Left lung (tissue), 10 donors: ENCODE data around the gene GABRG3. TPM values are rescaled to one million over a fixed set of nuclear protein-coding genes. Genes with fewer than 3 reads are reported as not detected.
A peak's percentile ranks its signal among the peaks of the same experiment; 100 is the strongest.

Experiments
- ATAC-seq: fragments of 200-7000 bp; cut with Tn5 transposase; one replicate; pipeline ENCODE4 v1.9.1; 2020; ENCODE audit warnings: moderate library complexity
- DNase-seq, 4 donors: peaks; one replicate each; pipeline ENCODE4 v3.0.0-alpha.2; 2013 to 2020
- H3K27ac ChIP-seq, 2 donors: fragments of 200-600 bp; sonication (generic) in 1 of 2; one replicate each; pipeline versions ENCODE4 v1.5.0 to v1.8.0; 2020 to 2021
- H3K27me3 ChIP-seq, 2 donors: fragments of 200-600 bp; sonication (generic) in 1 of 2; one replicate each; pipeline versions ENCODE4 v1.5.0 to v1.8.0; 2020 to 2021
- H3K36me3 ChIP-seq, 2 donors: fragments of 200-600 bp; sonication (generic) in 1 of 2; one replicate each; pipeline versions ENCODE4 v1.5.0 to v1.8.0; 2020 to 2021
- H3K4me1 ChIP-seq, 2 donors: fragments of 200-600 bp; one replicate each; pipeline ENCODE4 v1.8.0; 2021
- H3K4me3 ChIP-seq, 2 donors: fragments of 200-600 bp; sonication (generic) in 1 of 2; one replicate each; pipeline versions ENCODE4 v1.5.0 to v1.8.0; 2020 to 2021; ENCODE audit warnings: mild to moderate bottlenecking in 1 of 2
- H3K9me3 ChIP-seq, 2 donors: fragments of 200-600 bp; sonication (generic) in 1 of 2; one replicate each; pipeline versions ENCODE4 v1.5.0 to v1.8.0; 2020 to 2021
- intact Hi-C, 2 donors: fragments of 100-400 bp; cut with DNase I; formaldehyde crosslinking; loops; one replicate each; pipeline versions ENCODE4 v1.11.2 to v1.14.2; 2022
- polyA plus RNA-seq, 6 donors: library from polyadenylated mRNA; unstranded; fragments of 120-200 nt; gene quantifications; one replicate each; pipeline ENCODE4 v1.2.1, GENCODE V29; 2013; ENCODE audit not compliant: insufficient read length in 6 of 6
- total RNA-seq, 2 donors: library from RNA; stranded (reverse); fragmentation: NEBNext Ultra II Directional; extraction: Animal tissue kit (Norgen Biotek cat#: 25700); gene quantifications; one replicate each; pipeline ENCODE4 v1.2.1, GENCODE V29; 2021
- TF ChIP-seq, protein P1 (sequence below), 2 donors: fragments of 200-600 bp; sonication (generic) in 1 of 2; IDR thresholded peaks; one replicate each; pipeline versions ENCODE4 v1.5.0 to v1.8.0; 2021; ENCODE audit warnings: antibody characterized with exemption in 2 of 2
- donor health status: DM: no; HTN: yes; CAD: no.
- donor health status: DM: no; HTN: no; CAD: no.

GABRG3 gene
- total and polyA plus RNA-seq, 8 donors: 0.23 to 13.8 (median 10.3) TPM; not detected in 1

DNA sequence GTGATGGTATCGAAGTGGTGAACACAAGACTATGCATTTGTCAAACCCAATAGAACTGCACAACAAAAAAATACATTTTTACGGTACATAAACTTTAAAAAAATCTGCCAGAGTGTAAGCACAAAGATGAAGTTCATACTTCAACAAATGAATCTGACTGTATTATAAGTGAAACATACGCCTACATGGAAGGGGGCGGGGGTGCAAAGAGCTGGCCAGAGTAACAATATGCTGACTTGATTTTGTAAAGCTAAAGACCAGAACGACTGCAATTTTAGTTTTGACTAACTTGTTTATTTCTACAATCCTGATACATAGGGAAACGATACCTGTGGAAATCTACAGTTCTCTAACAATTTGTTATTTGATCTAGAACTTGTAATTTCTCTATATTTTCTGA is 426.0 kb downstream of the GABRG3 start:
- ATAC-seq (no peak), DNase-seq (peak in 1 of 4 donors; percentile 16)
- Histone ChIP-seq H3K4me3 (no peak overlapping the region), H3K4me1 (no peaks in the 10 kb centered on the region), H3K36me3 (no peaks in the 10 kb centered on the region), H3K9me3 (peaks cover 0 to 4% of the 10 kb centered on the region in 2 donors), H3K27me3 (no peaks in the 10 kb centered on the region), H3K27ac (no peak overlapping the region)
- intact Hi-C loops: no loop called here
- TF ChIP-seq, protein P1, sequence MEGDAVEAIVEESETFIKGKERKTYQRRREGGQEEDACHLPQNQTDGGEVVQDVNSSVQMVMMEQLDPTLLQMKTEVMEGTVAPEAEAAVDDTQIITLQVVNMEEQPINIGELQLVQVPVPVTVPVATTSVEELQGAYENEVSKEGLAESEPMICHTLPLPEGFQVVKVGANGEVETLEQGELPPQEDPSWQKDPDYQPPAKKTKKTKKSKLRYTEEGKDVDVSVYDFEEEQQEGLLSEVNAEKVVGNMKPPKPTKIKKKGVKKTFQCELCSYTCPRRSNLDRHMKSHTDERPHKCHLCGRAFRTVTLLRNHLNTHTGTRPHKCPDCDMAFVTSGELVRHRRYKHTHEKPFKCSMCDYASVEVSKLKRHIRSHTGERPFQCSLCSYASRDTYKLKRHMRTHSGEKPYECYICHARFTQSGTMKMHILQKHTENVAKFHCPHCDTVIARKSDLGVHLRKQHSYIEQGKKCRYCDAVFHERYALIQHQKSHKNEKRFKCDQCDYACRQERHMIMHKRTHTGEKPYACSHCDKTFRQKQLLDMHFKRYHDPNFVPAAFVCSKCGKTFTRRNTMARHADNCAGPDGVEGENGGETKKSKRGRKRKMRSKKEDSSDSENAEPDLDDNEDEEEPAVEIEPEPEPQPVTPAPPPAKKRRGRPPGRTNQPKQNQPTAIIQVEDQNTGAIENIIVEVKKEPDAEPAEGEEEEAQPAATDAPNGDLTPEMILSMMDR (IDR thresholded peaks at IDR 0.05): no peak

DNA sequence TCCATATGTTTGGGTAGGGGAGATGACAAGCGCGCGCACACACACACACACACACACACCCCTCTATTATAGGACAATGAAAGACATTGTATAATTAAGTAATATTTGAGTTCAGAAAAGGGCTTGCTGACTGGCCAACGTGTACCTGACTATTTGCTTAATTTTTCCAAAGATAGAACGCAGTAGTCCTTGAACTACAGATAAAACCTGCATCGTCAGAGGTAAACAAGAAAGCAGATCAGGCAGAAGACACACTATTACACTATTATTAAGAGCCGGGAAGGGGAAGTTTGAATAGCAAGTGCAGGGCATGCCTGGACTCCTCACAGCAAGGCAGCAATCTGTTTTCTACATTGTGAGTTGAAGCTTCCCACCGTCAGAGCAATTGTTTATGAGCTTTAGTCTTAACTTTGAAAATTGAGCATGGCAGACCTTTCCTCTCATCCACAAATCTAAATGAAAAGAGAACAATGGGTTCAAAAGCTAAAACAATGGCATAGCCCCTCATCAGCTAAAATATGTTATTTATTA is 427.7 kb downstream of the GABRG3 start:
- H3K4me3 ChIP-seq: no peak overlapping the region
- no peak overlapping the region for H3K27ac ChIP-seq
- TF ChIP-seq, protein P1 (IDR thresholded peaks at IDR 0.05): no peak
- ATAC-seq (no peak), DNase-seq (no peak)
- intact Hi-C loops: no loop called here
- no peaks in the 10 kb centered on the region for H3K36me3 ChIP-seq
- H3K27me3 ChIP-seq: no peaks in the 10 kb centered on the region
- H3K9me3 ChIP-seq: peaks cover 0 to 9% of the 10 kb centered on the region in 2 donors
- no peaks in the 10 kb centered on the region for H3K4me1 ChIP-seq

DNA sequence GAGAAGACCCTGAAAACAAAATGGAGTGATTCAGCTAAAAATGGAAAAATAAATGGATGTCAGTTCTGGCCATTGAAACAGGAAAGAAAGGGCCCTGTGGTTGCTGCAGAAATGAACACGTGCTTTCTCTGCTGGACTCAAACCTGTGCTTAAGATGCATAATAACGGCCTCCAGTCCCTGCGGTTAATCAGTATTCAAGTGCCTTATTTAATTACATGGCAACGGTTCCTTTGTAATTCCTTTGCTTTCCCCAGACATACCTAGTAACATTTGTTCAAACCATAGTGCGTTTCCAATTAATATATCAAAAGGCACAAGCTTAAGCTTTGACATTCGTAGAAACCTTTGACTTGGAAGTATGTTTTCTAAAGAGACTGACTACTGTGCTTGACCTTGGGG is 428.3 kb downstream of the GABRG3 start:
- Histone ChIP-seq H3K9me3 (peaks cover 0 to 9% of the 10 kb centered on the region in 2 donors), H3K27ac (no peak overlapping the region), H3K36me3 (no peaks in the 10 kb centered on the region), H3K27me3 (no peaks in the 10 kb centered on the region), H3K4me1 (no peaks in the 10 kb centered on the region), H3K4me3 (no peak overlapping the region)
- DNase-seq: no peak
- intact Hi-C loops: no loop called here
- ATAC-seq: no peak
- TF ChIP-seq, protein P1 (IDR thresholded peaks at IDR 0.05): no peak

DNA sequence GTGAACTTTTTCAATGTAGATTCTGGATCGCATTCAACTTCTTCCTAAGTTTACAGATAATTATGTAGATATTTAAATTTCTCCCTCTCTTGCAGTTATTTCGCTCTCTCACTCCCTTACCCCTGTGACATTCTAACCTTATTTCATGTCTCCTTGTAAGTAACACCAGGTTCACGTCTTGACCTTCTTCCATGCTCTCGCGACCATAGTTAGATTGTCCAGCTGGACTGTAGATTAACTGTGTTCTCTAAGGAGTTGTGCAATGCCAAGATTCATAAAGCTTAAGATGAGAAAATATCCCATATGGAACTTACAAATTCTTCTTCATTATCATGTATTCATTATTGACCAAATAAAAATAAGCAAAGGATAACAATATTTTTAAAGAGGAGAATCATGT is 430.5 kb downstream of the GABRG3 start:
- TF ChIP-seq, protein P1 (IDR thresholded peaks at IDR 0.05): no peak
- no peaks in the 10 kb centered on the region for H3K27me3 ChIP-seq
- ATAC-seq (no peak), DNase-seq (peak in 2 of 4 donors; percentile 80 to 88)
- H3K36me3 ChIP-seq: no peaks in the 10 kb centered on the region
- intact Hi-C loops: no loop called here
- no peak overlapping the region for H3K27ac ChIP-seq
- H3K9me3 ChIP-seq: peaks cover 0 to 8% of the 10 kb centered on the region in 2 donors
- no peak overlapping the region for H3K4me3 ChIP-seq
- no peaks in the 10 kb centered on the region for H3K4me1 ChIP-seq

DNA sequence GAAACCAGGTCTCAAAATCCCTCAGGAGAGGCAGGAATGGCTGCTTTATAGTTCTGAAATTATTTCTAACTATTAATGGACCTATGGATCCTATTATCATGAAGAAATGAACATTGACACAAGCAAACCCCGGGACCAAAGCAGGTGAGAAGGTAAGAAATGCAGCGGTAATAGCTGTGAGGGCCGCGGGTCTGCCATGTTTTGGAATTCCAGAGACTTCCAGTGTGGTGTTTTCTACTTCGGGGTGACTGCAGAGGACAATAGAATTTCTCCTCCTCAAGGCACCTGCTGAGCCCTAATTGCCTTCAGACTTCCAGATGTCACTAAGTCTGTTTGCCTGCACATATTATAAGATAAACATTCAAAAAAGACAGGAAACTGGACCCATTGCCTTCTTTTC is 437.4 kb downstream of the GABRG3 start:
- peaks cover 0 to 1% of the 10 kb centered on the region in 2 donors for H3K9me3 ChIP-seq
- no peak overlapping the region for H3K4me3 ChIP-seq
- H3K36me3 ChIP-seq: no peaks in the 10 kb centered on the region
- H3K4me1 ChIP-seq: no peaks in the 10 kb centered on the region
- intact Hi-C loops: no loop called here
- ATAC-seq: no peak
- no peak overlapping the region for H3K27ac ChIP-seq
- TF ChIP-seq, protein P1 (IDR thresholded peaks at IDR 0.05): no peak
- DNase-seq: no peak
- no peaks in the 10 kb centered on the region for H3K27me3 ChIP-seq
